WTC11 (cell line): ENCODE data around the gene GAS6. TPM values are rescaled to one million over a fixed set of nuclear protein-coding genes. Genes with fewer than 3 reads are reported as not detected.
A peak's percentile ranks its signal among the peaks of the same experiment; 100 is the strongest.

Experiments used
- ATAC-seq: fragments of 200-7000 bp; cut with Tn5 transposase; 2 replicates; pipeline ENCODE4 v1.10.0; 2021; ENCODE audit warnings: mild to moderate bottlenecking, moderate library complexity
- Bru-seq: library from RNA; stranded (reverse); fragments of 400-500 nt; gene quantifications from one replicate; lab custom pipeline; 2021; lab: Mats Ljungman, UMichigan
- CTCF ChIA-PET: fragments of 300-600 bp; sonication (Branson Sonifier 250); formaldehyde crosslinking; loops from one replicate; lab custom pipeline; 2021; ENCODE audit warnings: antibody characterized with exemption; lab: Charles Lee
- POLR2A ChIA-PET: fragments of 350-600 bp; sonication (Branson Sonifier 250); formaldehyde crosslinking; loops from one replicate; lab custom pipeline; 2021; ENCODE audit warnings: antibody characterized with exemption; lab: Charles Lee
- DNase-seq: peaks from one replicate; pipeline ENCODE4 v3.0.0; 2021; ENCODE audit warnings: low spot score
- H3K27ac Mint-ChIP-seq: 2 replicates; pipeline ENCODE4 v1.8.0; 2021; ENCODE audit warnings: mixed read lengths
- H3K27me3 Mint-ChIP-seq: 2 replicates; pipeline ENCODE4 v1.8.0; 2021; ENCODE audit warnings: low read depth, mild to moderate bottlenecking, moderate library complexity, mixed read lengths
- H3K36me3 Mint-ChIP-seq: 2 replicates; pipeline ENCODE4 v1.8.0; 2021; ENCODE audit warnings: mixed read lengths
- H3K4me1 Mint-ChIP-seq: 2 replicates; pipeline ENCODE4 v1.8.0; 2022; ENCODE audit warnings: mixed read lengths
- H3K4me3 Mint-ChIP-seq: 2 replicates; pipeline ENCODE4 v1.8.0; 2021; ENCODE audit warnings: mild to moderate bottlenecking, moderate library complexity, mixed read lengths
- H3K9me3 Mint-ChIP-seq: 2 replicates; pipeline ENCODE4 v1.8.0; 2021; ENCODE audit warnings: mixed read lengths
- ARID4B ChIP-seq: sonication (generic); formaldehyde crosslinking; IDR thresholded peaks from 2 replicates; pipeline ENCODE4 v1.8.0; 2023; ENCODE audit warnings: missing genetic modification reagents, mild to moderate bottlenecking, borderline replicate concordance
- CREB1 ChIP-seq: sonication (generic); formaldehyde crosslinking; IDR thresholded peaks from 2 replicates; pipeline ENCODE4 v1.8.0; 2023; ENCODE audit warnings: mild to moderate bottlenecking, missing genetic modification reagents
- E2F4 ChIP-seq: sonication (generic); formaldehyde crosslinking; IDR thresholded peaks from 2 replicates; pipeline ENCODE4 v1.8.1; 2022; ENCODE audit warnings: low read depth, mild to moderate bottlenecking, moderate library complexity, missing genetic modification reagents, borderline replicate concordance
- ESRRA ChIP-seq: sonication (generic); formaldehyde crosslinking; IDR thresholded peaks from 2 replicates; pipeline ENCODE4 v1.8.1; 2022; ENCODE audit warnings: mild to moderate bottlenecking, missing genetic modification reagents, borderline replicate concordance
- FOXP1 ChIP-seq: sonication (generic); formaldehyde crosslinking; IDR thresholded peaks from 2 replicates; pipeline ENCODE4 v1.8.0; 2022; ENCODE audit warnings: missing genetic modification reagents, mild to moderate bottlenecking, moderate library complexity, borderline replicate concordance
- GTF2I ChIP-seq: fragments of 250-450 bp; sonication (Bioruptor Pico); conservative IDR thresholded peaks from 2 replicates; pipeline ENCODE4 v1.4.0; 2021; ENCODE audit warnings: mild to moderate bottlenecking
- NFATC4 ChIP-seq: fragments of 250-450 bp; sonication (Bioruptor Pico); IDR thresholded peaks from 2 replicates; pipeline ENCODE4 v1.9.0; 2021; ENCODE audit warnings: mild to moderate bottlenecking
- NR3C1 ChIP-seq: sonication (generic); formaldehyde crosslinking; conservative IDR thresholded peaks from 2 replicates; pipeline ENCODE4 v1.8.1; 2023; ENCODE audit warnings: low read depth, mild to moderate bottlenecking, missing genetic modification reagents
- SMAD3 ChIP-seq: sonication (generic); formaldehyde crosslinking; IDR thresholded peaks from 2 replicates; pipeline ENCODE4 v1.8.0; 2022; ENCODE audit warnings: missing genetic modification reagents, mild to moderate bottlenecking, borderline replicate concordance
- SP1 ChIP-seq: sonication (generic); formaldehyde crosslinking; conservative IDR thresholded peaks from 2 replicates; pipeline ENCODE4 v1.8.1; 2022; ENCODE audit warnings: missing genetic modification reagents
- TCF7 ChIP-seq: sonication (generic); formaldehyde crosslinking; IDR thresholded peaks from 2 replicates; pipeline ENCODE4 v1.8.0; 2022; ENCODE audit warnings: mild to moderate bottlenecking, low read depth, missing genetic modification reagents, moderate library complexity
- TEAD4 ChIP-seq: sonication (generic); formaldehyde crosslinking; IDR thresholded peaks from 2 replicates; pipeline ENCODE4 v1.8.0; 2022; ENCODE audit warnings: mild to moderate bottlenecking, missing genetic modification reagents
- USF2 ChIP-seq: sonication (generic); formaldehyde crosslinking; IDR thresholded peaks from 2 replicates; pipeline ENCODE4 v1.8.1; 2023; ENCODE audit warnings: mild to moderate bottlenecking, missing genetic modification reagents, moderate library complexity
- ZBTB21 ChIP-seq: sonication (generic); formaldehyde crosslinking; IDR thresholded peaks from 2 replicates; pipeline ENCODE4 v1.8.1; 2023; ENCODE audit warnings: mild to moderate bottlenecking, missing genetic modification reagents, borderline replicate concordance
- ZNF232 ChIP-seq: sonication (generic); formaldehyde crosslinking; IDR thresholded peaks from 2 replicates; pipeline ENCODE4 v1.8.0; 2022; ENCODE audit warnings: mild to moderate bottlenecking, missing genetic modification reagents
- ZNF425 ChIP-seq: fragments of 250-450 bp; sonication (Bioruptor Pico); conservative IDR thresholded peaks from 2 replicates; pipeline ENCODE4 v1.9.0; 2021; ENCODE audit warnings: mild to moderate bottlenecking
- long read RNA-seq, 3 experiments: library from RNA in 1 of 3; library from capped mRNA in 1 of 3; library from polyadenylated mRNA in 1 of 3; unstranded in 2 of 3; stranded (forward) in 1 of 3; transcript quantifications; one replicate each; pipeline ENCODE4 v2.0.0, GENCODE V29; 2021
- total RNA-seq: library from RNA; stranded (reverse); gene quantifications from 3 replicates; pipeline ENCODE4 v1.2.3, GENCODE V29; 2021
- TF ChIP-seq, protein P1 (sequence below): fragments of 250-450 bp; sonication (Bioruptor Pico); IDR thresholded peaks from 2 replicates; pipeline ENCODE4 v1.9.0; 2021; ENCODE audit warnings: mild to moderate bottlenecking
- TF ChIP-seq, protein P2 (sequence below): sonication (generic); formaldehyde crosslinking; IDR thresholded peaks from 2 replicates; pipeline ENCODE4 v1.8.0; 2022; ENCODE audit warnings: mild to moderate bottlenecking, missing genetic modification reagents
- TF ChIP-seq, protein P3 (sequence below): sonication (generic); formaldehyde crosslinking; IDR thresholded peaks from 2 replicates; pipeline ENCODE4 v1.8.0; 2022; ENCODE audit warnings: mild to moderate bottlenecking, missing genetic modification reagents

Gene GAS6
- total RNA-seq = 29.4 to 33.7 TPM (median 33.7 TPM) in 3 replicates
- percentile 56 among the genes with signal in this experiment for Bru-seq, nascent RNA
- long read RNA-seq, experiment 1, transcript GAS6-201 (15 exons, 2,490 nt) = major isoform, 102 of 143 reads
- long read RNA-seq, experiment 1, partial matches to known transcripts = 16 of 143 reads
- long read RNA-seq, experiment 1, other reads (novel, unspliced or antisense) = 22 of 143 reads
- long read RNA-seq, experiment 2, transcript GAS6-201 (15 exons, 2,490 nt) = major isoform, 15 of 47 reads
- long read RNA-seq, experiment 2, partial matches to known transcripts = 16 of 47 reads
- long read RNA-seq, experiment 2, other reads (novel, unspliced or antisense) = 9 of 47 reads
- long read RNA-seq, experiment 3, partial matches to known transcripts = 1 of 2 reads
- long read RNA-seq, experiment 3, other reads (novel, unspliced or antisense) = 1 of 2 reads

DNA sequence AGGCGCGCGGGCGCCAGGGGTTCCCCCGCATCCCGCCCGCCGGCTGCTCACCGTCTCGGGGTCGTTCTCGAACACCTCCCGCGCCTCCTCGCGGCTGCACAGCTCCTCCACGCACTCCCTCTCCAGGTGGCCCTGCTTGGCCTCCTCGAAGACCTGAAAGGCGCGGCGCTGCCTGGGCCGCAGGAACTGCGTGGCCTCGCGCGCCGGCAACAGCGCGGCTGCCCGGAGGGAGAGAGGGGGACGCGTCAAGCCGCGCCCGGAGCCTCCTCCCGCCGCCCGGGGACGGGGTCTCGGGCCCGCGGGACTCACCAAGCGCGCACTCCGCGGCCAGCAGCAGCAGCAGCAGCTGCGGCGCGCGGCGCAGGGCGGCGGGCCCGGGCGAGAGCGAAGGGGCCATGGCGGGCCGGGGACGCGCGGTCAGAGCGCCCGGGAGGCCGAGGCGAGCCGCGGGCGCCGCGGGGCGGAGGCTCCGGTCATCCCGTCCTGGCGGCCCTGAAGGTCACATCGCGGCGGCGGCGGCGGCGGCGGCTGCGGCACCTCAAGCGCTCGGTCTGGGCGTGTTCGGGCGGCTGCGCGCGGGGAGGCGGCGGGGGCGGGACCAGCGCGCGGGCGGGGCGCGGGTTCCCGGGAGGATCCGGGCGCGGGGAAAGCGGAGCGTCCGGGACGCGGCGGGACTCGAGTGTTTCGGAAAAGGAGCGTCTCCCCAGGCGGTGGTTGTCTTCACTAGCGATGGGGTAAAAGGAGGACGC is at the start of gene GAS6:
TSS of gene GAS6 (minus strand) at position 553 of the 749 bp plus-strand sequence. CDS start at position 397, 156 bp downstream.
- DNase-seq = peak; percentile 57
- Mint-ChIP-seq H3K36me3 (peaks cover 11% of the 10 kb centered on the region; the same call in 1 of the 2 replicates), H3K4me3 (peak within 1 kb of the TSS; percentile 76), H3K4me1 (peaks cover 45% of the 10 kb centered on the region), H3K9me3 (peaks cover 9% of the 10 kb centered on the region), H3K27me3 (peaks cover 35% of the 10 kb centered on the region), H3K27ac (no peak within 1 kb of the TSS)
- ATAC-seq = peak; percentile 4; the same call in 1 of the 2 replicates
- CTCF ChIA-PET = interaction anchor here (0.8 kb wide), 1 partner anchor 11 kb away, joined by 3 read pairs; no protein-coding TSS in a partner anchor
- POLR2A ChIA-PET = no interaction called here
- TF ChIP-seq, protein P1, sequence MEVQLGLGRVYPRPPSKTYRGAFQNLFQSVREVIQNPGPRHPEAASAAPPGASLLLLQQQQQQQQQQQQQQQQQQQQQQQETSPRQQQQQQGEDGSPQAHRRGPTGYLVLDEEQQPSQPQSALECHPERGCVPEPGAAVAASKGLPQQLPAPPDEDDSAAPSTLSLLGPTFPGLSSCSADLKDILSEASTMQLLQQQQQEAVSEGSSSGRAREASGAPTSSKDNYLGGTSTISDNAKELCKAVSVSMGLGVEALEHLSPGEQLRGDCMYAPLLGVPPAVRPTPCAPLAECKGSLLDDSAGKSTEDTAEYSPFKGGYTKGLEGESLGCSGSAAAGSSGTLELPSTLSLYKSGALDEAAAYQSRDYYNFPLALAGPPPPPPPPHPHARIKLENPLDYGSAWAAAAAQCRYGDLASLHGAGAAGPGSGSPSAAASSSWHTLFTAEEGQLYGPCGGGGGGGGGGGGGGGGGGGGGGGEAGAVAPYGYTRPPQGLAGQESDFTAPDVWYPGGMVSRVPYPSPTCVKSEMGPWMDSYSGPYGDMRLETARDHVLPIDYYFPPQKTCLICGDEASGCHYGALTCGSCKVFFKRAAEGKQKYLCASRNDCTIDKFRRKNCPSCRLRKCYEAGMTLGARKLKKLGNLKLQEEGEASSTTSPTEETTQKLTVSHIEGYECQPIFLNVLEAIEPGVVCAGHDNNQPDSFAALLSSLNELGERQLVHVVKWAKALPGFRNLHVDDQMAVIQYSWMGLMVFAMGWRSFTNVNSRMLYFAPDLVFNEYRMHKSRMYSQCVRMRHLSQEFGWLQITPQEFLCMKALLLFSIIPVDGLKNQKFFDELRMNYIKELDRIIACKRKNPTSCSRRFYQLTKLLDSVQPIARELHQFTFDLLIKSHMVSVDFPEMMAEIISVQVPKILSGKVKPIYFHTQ (CRISPR knock-in tag) = no peak
- 0 out of 2 replicates have a peak, but pooled peaks have one; percentile 76 for TF ChIP-seq TCF7 (CRISPR knock-in tag)
- TF ChIP-seq USF2 (CRISPR knock-in tag) = 0 out of 2 replicates have a peak, but pooled peaks have one; percentile 9
- peak; percentile 63; the same call in 1 of the 2 replicates for TF ChIP-seq SP1 (CRISPR knock-in tag)
- no peak for TF ChIP-seq TEAD4 (CRISPR knock-in tag)
- peak; percentile 51; the same call in 1 of the 2 replicates for TF ChIP-seq ZNF232
- TF ChIP-seq ZNF425 (CRISPR knock-in tag) = no peak
- TF ChIP-seq FOXP1 = no peak
- TF ChIP-seq SMAD3 (CRISPR knock-in tag) = no peak
- TF ChIP-seq, protein P2, sequence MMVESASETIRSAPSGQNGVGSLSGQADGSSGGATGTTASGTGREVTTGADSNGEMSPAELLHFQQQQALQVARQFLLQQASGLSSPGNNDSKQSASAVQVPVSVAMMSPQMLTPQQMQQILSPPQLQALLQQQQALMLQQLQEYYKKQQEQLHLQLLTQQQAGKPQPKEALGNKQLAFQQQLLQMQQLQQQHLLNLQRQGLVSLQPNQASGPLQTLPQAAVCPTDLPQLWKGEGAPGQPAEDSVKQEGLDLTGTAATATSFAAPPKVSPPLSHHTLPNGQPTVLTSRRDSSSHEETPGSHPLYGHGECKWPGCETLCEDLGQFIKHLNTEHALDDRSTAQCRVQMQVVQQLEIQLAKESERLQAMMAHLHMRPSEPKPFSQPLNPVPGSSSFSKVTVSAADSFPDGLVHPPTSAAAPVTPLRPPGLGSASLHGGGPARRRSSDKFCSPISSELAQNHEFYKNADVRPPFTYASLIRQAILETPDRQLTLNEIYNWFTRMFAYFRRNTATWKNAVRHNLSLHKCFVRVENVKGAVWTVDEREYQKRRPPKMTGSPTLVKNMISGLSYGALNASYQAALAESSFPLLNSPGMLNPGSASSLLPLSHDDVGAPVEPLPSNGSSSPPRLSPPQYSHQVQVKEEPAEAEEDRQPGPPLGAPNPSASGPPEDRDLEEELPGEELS (CRISPR knock-in tag) = 0 out of 2 replicates have a peak, but pooled peaks have one; percentile 51
- TF ChIP-seq CREB1 (CRISPR knock-in tag) = no peak
- TF ChIP-seq ESRRA = no peak
- no peak for TF ChIP-seq ZBTB21 (CRISPR knock-in tag)
- TF ChIP-seq GTF2I (CRISPR knock-in tag) = no peak
- TF ChIP-seq ARID4B = no peak
- TF ChIP-seq, protein P3, sequence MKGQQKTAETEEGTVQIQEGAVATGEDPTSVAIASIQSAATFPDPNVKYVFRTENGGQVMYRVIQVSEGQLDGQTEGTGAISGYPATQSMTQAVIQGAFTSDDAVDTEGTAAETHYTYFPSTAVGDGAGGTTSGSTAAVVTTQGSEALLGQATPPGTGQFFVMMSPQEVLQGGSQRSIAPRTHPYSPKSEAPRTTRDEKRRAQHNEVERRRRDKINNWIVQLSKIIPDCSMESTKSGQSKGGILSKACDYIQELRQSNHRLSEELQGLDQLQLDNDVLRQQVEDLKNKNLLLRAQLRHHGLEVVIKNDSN (CRISPR knock-in tag) = no peak
- 0 out of 2 replicates have a peak, but pooled peaks have one; percentile 57 for TF ChIP-seq NFATC4 (CRISPR knock-in tag)
- TF ChIP-seq E2F4 = no peak
- TF ChIP-seq NR3C1 = no peak
